MM.1S (cell line): ENCODE results near the gene MCEMP1.

ENCODE experiments used
- DNase-seq: peaks from one replicate; pipeline ENCODE4 v3.0.0-alpha.2; 2015
- H2AFZ ChIP-seq: fragments of 300-600 bp; sonication (generic); 2 replicates; pipeline ENCODE4 v1.6.0; 2016; ENCODE audit warnings: antibody characterized with exemption, low read length
- H3F3A ChIP-seq: fragments of 300-600 bp; sonication (generic); 2 replicates; pipeline ENCODE4 v1.6.1; 2016; ENCODE audit warnings: mild to moderate bottlenecking, antibody characterized with exemption, low read length, moderate library complexity, mixed read lengths; ENCODE audit not compliant: insufficient read depth
- H3K27ac ChIP-seq: fragments of 300-600 bp; sonication (generic); 2 replicates; pipeline ENCODE4 v1.5.1; 2016; ENCODE audit warnings: mild to moderate bottlenecking, low read length
- H3K27me3 ChIP-seq: fragments of 300-600 bp; sonication (generic); replicated peaks from 2 replicates; pipeline ENCODE4 v1.6.0; 2016; ENCODE audit warnings: low read length; ENCODE audit not compliant: insufficient read depth
- H3K36me3 ChIP-seq: fragments of 300-600 bp; sonication (generic); replicated peaks from 2 replicates; pipeline ENCODE4 v1.6.1; 2016; ENCODE audit warnings: mild to moderate bottlenecking, low read length, mixed read lengths; ENCODE audit not compliant: insufficient read depth
- H3K4me1 ChIP-seq: fragments of 300-600 bp; sonication (generic); 2 replicates; pipeline ENCODE4 v1.6.1; 2016; ENCODE audit warnings: low read length, mixed read lengths
- H3K4me2 ChIP-seq: fragments of 300-600 bp; sonication (generic); 2 replicates; pipeline ENCODE4 v1.6.0; 2016; ENCODE audit warnings: low read depth, low read length
- H3K4me3 ChIP-seq: fragments of 300-600 bp; sonication (generic); 2 replicates; pipeline ENCODE4 v1.5.1; 2016; ENCODE audit warnings: low read length, mixed read lengths
- H3K79me2 ChIP-seq: fragments of 300-600 bp; sonication (generic); 2 replicates; pipeline ENCODE4 v1.6.1; 2016; ENCODE audit warnings: mixed run types, low read length, mixed read lengths
- H3K9ac ChIP-seq: fragments of 300-600 bp; sonication (generic); 2 replicates; pipeline ENCODE4 v1.6.1; 2016; ENCODE audit warnings: low read length, mixed read lengths
- H3K9me2 ChIP-seq: fragments of 300-600 bp; sonication (generic); replicated peaks from 2 replicates; pipeline ENCODE4 v1.6.1; 2016; ENCODE audit warnings: mild to moderate bottlenecking, low read length, mixed read lengths; ENCODE audit not compliant: insufficient read depth
- H3K9me3 ChIP-seq: fragments of 300-600 bp; sonication (generic); replicated peaks from 2 replicates; pipeline ENCODE4 v1.6.1; 2016; ENCODE audit warnings: mild to moderate bottlenecking, low read length, mixed read lengths; ENCODE audit not compliant: insufficient read depth
- H4K20me1 ChIP-seq: fragments of 300-600 bp; sonication (generic); 2 replicates; pipeline ENCODE4 v1.6.1; 2016; ENCODE audit warnings: mild to moderate bottlenecking, low read length, moderate library complexity, mixed read lengths; ENCODE audit not compliant: insufficient read depth
- EZH2 ChIP-seq: fragments of 300-600 bp; sonication (generic); optimal IDR thresholded peaks from 2 replicates; pipeline ENCODE3; 2017; ENCODE audit warnings: low read depth, mild to moderate bottlenecking, antibody characterized with exemption, low read length, mixed read lengths
- EZH2phosphoT487 ChIP-seq: fragments of 300-600 bp; sonication (generic); IDR thresholded peaks from 2 replicates; pipeline ENCODE4 v1.6.1; 2018; ENCODE audit warnings: antibody characterized with exemption, low read length
- TF ChIP-seq, protein P1 (sequence below): fragments of 300-600 bp; sonication (generic); IDR thresholded peaks from 2 replicates; pipeline ENCODE4 v1.5.1; 2016; ENCODE audit warnings: antibody characterized with exemption, low read length, mixed read lengths

The MCEMP1 gene

DNA sequence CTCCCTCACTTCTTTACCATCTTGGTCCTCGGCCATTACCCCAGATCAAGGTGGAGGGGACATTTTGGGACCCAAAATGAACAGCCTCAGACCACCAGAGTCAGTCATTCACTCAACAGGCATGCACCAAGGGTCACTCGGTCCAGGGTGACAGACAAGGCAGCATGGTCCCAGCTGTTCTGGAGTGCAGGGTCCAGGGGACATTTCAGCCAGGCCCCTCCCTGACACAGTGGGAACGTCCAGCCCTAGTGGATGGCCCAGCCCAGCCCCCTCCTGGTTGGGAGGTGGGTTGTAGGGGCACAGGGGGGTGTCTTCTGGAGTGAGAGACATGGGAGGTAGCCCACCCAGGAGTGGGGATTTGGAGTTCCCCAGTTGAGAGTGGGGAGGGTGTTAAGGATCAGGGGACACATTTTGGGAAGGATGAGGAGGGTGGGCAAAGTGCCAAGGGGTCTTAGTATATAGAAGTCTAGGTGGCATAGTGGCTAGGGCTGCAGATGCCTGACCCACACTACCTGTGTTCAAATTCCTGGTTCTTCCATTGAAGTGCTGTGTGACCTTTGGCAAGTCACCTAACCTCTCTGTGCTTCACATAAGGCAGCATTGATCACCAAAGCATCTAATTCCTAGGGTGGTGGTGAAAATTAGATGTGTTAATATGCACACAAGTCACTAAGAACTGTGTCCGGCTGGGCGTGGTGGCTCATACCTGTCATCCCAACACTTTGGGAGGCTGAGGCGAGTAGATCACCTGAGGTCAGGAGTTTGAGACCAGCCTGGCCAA is 27.6 kb downstream of the MCEMP1 start:
- no peaks in the 10 kb centered on the region for H3K4me1 ChIP-seq
- no peak overlapping the region for H3K4me2 ChIP-seq
- no peaks in the 10 kb centered on the region for H3K79me2 ChIP-seq
- H2AFZ ChIP-seq = no peak overlapping the region
- TF ChIP-seq, protein P1, sequence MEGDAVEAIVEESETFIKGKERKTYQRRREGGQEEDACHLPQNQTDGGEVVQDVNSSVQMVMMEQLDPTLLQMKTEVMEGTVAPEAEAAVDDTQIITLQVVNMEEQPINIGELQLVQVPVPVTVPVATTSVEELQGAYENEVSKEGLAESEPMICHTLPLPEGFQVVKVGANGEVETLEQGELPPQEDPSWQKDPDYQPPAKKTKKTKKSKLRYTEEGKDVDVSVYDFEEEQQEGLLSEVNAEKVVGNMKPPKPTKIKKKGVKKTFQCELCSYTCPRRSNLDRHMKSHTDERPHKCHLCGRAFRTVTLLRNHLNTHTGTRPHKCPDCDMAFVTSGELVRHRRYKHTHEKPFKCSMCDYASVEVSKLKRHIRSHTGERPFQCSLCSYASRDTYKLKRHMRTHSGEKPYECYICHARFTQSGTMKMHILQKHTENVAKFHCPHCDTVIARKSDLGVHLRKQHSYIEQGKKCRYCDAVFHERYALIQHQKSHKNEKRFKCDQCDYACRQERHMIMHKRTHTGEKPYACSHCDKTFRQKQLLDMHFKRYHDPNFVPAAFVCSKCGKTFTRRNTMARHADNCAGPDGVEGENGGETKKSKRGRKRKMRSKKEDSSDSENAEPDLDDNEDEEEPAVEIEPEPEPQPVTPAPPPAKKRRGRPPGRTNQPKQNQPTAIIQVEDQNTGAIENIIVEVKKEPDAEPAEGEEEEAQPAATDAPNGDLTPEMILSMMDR = no peak
- TF ChIP-seq EZH2phosphoT487 (no peak), EZH2 (no peak)
- no peaks in the 10 kb centered on the region for H3K36me3 ChIP-seq
- H3K4me3 ChIP-seq = no peak overlapping the region
- peaks cover 84% of the 10 kb centered on the region for H3K27me3 ChIP-seq
- H3K27ac ChIP-seq = no peak overlapping the region
- H3K9ac ChIP-seq = no peak overlapping the region
- H3K9me2 ChIP-seq = no peaks in the 10 kb centered on the region
- DNase-seq = no peak
- no peaks in the 10 kb centered on the region for H3F3A ChIP-seq
- H4K20me1 ChIP-seq = no peaks in the 10 kb centered on the region
- H3K9me3 ChIP-seq = no peaks in the 10 kb centered on the region

DNA sequence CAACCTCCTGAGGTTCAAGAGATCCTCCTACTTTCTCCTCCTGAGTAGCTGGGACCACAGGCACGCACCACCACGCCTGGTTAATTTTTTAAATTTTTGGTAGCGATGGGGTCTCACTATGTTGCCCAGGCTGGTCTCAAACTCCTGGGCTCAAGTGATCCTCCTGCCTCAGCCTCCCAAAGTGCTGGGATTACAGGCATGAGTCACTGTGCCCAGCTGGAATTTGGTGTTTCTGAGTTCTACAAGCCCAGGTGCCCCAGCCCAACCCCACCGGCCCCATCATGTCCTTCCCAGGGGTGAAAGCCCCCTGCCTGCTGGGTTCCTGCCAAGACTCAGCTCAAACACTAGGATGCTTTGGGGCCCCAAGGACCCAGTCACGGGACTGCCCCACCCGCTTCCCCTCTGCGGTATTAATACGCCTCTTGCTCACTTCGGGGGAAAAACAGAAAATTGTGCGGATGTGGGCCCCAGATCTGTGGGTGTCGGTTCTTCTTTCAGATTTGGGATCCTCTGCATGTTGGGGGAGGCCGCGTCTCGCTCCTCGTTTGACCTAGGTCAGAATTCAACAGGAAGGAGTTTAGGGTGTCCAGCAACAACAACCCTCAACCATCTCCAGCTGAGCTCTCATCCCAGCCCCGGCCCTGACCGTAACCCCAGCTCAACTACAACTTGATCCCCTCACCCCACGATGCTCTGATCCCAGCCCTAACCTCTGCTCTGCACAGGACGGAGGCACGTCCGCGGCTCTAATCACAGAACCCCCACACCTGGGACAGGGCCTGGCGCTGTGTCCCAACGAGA is 28.7 kb downstream of the MCEMP1 start:
- Histone ChIP-seq H3K9ac (no peak overlapping the region), H3K4me2 (no peak overlapping the region; the same call in 1 of the 2 replicates), H4K20me1 (no peaks in the 10 kb centered on the region), H3K9me3 (no peaks in the 10 kb centered on the region), H3K9me2 (no peaks in the 10 kb centered on the region), H3K36me3 (no peaks in the 10 kb centered on the region), H3K27ac (no peak overlapping the region), H3K4me1 (no peaks in the 10 kb centered on the region), H2AFZ (no peak overlapping the region), H3K27me3 (peaks cover 85% of the 10 kb centered on the region), H3K4me3 (no peak overlapping the region), H3F3A (no peaks in the 10 kb centered on the region), H3K79me2 (no peaks in the 10 kb centered on the region)
- no peak for DNase-seq
- TF ChIP-seq, protein P1 = no peak
- TF ChIP-seq EZH2phosphoT487 (no peak), EZH2 (no peak)

DNA sequence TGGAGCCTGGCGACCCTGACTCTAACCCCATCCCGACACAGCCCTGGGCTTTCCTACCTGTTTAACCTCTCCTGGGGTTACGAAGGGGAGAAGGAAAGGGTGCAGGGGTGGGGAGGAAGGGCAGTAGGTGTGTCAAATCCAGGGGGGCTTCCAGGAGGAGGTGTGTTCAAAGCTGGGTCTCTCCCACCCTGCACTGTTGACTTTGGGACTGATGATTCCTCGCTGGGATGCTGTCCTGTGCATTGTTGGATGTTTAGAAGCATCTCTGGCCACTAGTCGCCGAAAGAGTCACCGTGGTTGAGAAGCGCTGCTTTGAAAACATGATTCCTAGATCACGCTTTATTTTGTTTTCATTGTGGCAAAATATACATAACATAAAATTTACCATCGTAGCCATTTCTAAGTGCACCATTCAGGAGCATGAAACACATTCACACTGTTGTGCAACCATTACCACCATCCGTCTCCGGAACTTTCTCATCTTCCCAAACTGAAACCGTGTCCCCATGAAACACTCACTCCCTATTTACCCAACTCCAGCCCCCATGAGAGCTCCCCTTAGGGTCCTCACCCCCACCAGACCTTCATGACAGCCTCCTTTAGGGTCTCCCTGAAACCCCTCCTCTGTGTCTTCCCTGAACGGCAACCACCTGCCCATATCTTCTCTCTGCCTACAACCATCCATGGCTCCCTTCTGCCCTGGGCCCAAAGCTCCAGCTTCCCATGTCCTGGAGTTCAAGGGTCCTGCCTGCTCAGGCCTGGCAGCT is 29.5 kb downstream of the MCEMP1 start:
- no peaks in the 10 kb centered on the region for H3K9me3 ChIP-seq
- H3K27me3 ChIP-seq = peaks cover 89% of the 10 kb centered on the region
- H3K4me3 ChIP-seq = no peak overlapping the region
- no peaks in the 10 kb centered on the region for H4K20me1 ChIP-seq
- TF ChIP-seq EZH2phosphoT487 = no peak
- TF ChIP-seq, protein P1 = no peak
- no peak for TF ChIP-seq EZH2
- no peak overlapping the region for H3K27ac ChIP-seq
- H3F3A ChIP-seq = no peaks in the 10 kb centered on the region
- no peak overlapping the region for H3K9ac ChIP-seq
- no peak for DNase-seq
- no peaks in the 10 kb centered on the region for H3K4me1 ChIP-seq
- H2AFZ ChIP-seq = no peak overlapping the region
- no peaks in the 10 kb centered on the region for H3K36me3 ChIP-seq
- no peaks in the 10 kb centered on the region for H3K9me2 ChIP-seq
- no peak overlapping the region for H3K4me2 ChIP-seq
- no peaks in the 10 kb centered on the region for H3K79me2 ChIP-seq
